GM21825 (cell line): ENCODE data around the gene YJEFN3.

Experiments used
- ATAC-seq: cut with Tn5 transposase; IDR thresholded peaks from one replicate; pipeline ENCODE4 v1.9.1; 2021; ENCODE audit warnings: mild to moderate bottlenecking, moderate library complexity; ENCODE audit not compliant: unreplicated experiment

YJEFN3 gene

GRCh38 chr19:19575411-19575810, 46.7 kb downstream of the YJEFN3 start:
- ATAC-seq: no peak

GRCh38 chr19:19578252-19578651, 49.5 kb downstream of the YJEFN3 start:
- no peak for ATAC-seq

GRCh38 chr19:19579533-19580361, 51.0 kb downstream of the YJEFN3 start:
- ATAC-seq: no peak

- ATAC-seq: no peak
Measured at GRCh38 chr19:19580418-19580817, 51.7 kb downstream of the YJEFN3 start.

GRCh38 chr19:19581391-19581790, 52.7 kb downstream of the YJEFN3 start:
- ATAC-seq: no peak

- ATAC-seq: no peak
Measured at GRCh38 chr19:19582471-19582870, 53.8 kb downstream of the YJEFN3 start.

- no peak for ATAC-seq
Measured at GRCh38 chr19:19584356-19584755, 55.6 kb downstream of the YJEFN3 start.
